ENCODE results near the gene ARSA. TPM values are rescaled to one million over a fixed set of nuclear protein-coding genes. Genes with fewer than 3 reads are reported as not detected.

The ARSA gene
- total and polyA plus RNA-seq, 2 of the 13 experiments (the other 11 are each of a cell fraction or from before 2014, with no cell fraction given): 9.0 to 11.5 TPM

DNA sequence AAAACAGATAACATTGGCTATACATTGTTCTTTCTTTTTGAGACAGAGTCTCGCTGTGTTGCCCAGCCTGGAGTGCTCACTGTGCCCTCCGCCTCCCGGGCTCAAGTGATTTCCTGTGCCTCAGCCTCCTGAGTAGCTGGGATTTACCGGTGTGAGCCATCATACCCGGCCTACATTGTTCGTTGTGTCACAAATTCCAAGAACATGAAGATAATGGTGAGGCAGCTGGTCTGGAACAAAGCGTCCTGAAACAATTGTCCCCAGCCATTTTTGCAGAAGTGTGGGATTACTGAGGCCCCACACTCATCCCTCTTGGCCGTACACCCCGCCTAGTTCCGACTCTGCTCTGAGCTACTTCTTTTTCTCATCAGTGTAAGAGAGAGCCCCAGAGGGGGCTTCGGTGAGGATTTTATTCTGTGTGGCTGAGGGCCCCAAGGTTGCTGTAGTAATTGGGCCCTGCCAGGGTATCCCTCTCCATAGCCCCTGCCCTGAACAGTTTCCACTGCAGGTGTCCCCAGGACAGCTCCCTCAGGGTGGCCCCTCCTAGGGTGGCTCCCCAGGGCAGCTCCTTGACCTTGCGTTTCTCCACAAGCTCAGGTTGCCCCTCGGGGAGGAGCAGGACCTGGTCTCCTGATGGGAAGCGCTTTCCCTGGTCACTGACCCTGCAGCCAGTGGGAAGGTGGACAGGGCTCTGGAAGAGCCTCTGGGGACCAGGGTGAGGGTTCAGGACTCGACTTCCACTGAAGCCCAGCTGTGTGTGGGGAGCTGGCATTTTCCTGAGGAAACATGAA is 13.1 kb upstream of the ARSA start (continued):
- TF ChIP-seq, protein P1, sequence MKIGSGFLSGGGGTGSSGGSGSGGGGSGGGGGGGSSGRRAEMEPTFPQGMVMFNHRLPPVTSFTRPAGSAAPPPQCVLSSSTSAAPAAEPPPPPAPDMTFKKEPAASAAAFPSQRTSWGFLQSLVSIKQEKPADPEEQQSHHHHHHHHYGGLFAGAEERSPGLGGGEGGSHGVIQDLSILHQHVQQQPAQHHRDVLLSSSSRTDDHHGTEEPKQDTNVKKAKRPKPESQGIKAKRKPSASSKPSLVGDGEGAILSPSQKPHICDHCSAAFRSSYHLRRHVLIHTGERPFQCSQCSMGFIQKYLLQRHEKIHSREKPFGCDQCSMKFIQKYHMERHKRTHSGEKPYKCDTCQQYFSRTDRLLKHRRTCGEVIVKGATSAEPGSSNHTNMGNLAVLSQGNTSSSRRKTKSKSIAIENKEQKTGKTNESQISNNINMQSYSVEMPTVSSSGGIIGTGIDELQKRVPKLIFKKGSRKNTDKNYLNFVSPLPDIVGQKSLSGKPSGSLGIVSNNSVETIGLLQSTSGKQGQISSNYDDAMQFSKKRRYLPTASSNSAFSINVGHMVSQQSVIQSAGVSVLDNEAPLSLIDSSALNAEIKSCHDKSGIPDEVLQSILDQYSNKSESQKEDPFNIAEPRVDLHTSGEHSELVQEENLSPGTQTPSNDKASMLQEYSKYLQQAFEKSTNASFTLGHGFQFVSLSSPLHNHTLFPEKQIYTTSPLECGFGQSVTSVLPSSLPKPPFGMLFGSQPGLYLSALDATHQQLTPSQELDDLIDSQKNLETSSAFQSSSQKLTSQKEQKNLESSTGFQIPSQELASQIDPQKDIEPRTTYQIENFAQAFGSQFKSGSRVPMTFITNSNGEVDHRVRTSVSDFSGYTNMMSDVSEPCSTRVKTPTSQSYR (CRISPR knock-in tag; IDR thresholded peaks at IDR 0.05; ENCODE audit: borderline replicate concordance): no peak
- TF ChIP-seq, protein P2, sequence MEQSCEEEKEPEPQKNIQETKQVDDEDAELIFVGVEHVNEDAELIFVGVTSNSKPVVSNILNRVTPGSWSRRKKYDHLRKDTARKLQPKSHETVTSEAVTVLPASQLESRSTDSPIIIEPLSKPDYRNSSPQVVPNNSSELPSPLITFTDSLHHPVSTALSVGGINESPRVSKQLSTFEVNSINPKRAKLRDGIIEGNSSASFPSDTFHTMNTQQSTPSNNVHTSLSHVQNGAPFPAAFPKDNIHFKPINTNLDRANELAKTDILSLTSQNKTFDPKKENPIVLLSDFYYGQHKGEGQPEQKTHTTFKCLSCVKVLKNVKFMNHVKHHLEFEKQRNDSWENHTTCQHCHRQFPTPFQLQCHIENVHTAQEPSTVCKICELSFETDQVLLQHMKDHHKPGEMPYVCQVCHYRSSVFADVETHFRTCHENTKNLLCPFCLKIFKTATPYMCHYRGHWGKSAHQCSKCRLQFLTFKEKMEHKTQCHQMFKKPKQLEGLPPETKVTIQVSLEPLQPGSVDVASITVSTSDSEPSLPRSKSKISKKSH (CRISPR knock-in tag; IDR thresholded peaks at IDR 0.05; ENCODE audit: borderline replicate concordance): peak; percentile 68; the same call in 1 of the 2 replicates
- TF ChIP-seq ZNF296 (CRISPR knock-in tag; conservative IDR thresholded peaks at IDR 0.05): 0 out of 2 replicates have a peak, but pooled peaks have one; percentile 37
- peak; percentile 30; the same call in 1 of the 2 replicates for TF ChIP-seq SRY (CRISPR knock-in tag; IDR thresholded peaks at IDR 0.05)
- TF ChIP-seq NR2C2 (CRISPR knock-in tag; IDR thresholded peaks at IDR 0.05; ENCODE audit: borderline replicate concordance): no peak
- TF ChIP-seq POLR2G (IDR thresholded peaks at IDR 0.05; ENCODE audit: low read depth, low read length): no peak
- no peak for TF ChIP-seq SP5 (CRISPR knock-in tag; IDR thresholded peaks at IDR 0.05; ENCODE audit: borderline replicate concordance, low read depth)
- no peak for TF ChIP-seq ZBTB7B (CRISPR knock-in tag; IDR thresholded peaks at IDR 0.05)
- TF ChIP-seq, protein P3, sequence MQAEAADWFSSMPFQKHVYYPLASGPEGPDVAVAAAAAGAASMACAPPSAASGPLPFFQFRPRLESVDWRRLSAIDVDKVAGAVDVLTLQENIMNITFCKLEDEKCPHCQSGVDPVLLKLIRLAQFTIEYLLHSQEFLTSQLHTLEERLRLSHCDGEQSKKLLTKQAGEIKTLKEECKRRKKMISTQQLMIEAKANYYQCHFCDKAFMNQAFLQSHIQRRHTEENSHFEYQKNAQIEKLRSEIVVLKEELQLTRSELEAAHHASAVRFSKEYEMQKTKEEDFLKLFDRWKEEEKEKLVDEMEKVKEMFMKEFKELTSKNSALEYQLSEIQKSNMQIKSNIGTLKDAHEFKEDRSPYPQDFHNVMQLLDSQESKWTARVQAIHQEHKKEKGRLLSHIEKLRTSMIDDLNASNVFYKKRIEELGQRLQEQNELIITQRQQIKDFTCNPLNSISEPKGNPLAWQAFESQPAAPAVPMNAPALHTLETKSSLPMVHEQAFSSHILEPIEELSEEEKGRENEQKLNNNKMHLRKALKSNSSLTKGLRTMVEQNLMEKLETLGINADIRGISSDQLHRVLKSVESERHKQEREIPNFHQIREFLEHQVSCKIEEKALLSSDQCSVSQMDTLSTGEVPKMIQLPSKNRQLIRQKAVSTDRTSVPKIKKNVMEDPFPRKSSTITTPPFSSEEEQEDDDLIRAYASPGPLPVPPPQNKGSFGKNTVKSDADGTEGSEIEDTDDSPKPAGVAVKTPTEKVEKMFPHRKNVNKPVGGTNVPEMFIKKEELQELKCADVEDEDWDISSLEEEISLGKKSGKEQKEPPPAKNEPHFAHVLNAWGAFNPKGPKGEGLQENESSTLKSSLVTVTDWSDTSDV (CRISPR knock-in tag; IDR thresholded peaks at IDR 0.05): no peak
- TF ChIP-seq, protein P4, sequence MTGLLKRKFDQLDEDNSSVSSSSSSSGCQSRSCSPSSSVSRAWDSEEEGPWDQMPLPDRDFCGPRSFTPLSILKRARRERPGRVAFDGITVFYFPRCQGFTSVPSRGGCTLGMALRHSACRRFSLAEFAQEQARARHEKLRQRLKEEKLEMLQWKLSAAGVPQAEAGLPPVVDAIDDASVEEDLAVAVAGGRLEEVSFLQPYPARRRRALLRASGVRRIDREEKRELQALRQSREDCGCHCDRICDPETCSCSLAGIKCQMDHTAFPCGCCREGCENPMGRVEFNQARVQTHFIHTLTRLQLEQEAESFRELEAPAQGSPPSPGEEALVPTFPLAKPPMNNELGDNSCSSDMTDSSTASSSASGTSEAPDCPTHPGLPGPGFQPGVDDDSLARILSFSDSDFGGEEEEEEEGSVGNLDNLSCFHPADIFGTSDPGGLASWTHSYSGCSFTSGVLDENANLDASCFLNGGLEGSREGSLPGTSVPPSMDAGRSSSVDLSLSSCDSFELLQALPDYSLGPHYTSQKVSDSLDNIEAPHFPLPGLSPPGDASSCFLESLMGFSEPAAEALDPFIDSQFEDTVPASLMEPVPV (CRISPR knock-in tag; IDR thresholded peaks at IDR 0.05): no peak
- TF ChIP-seq, protein P5, sequence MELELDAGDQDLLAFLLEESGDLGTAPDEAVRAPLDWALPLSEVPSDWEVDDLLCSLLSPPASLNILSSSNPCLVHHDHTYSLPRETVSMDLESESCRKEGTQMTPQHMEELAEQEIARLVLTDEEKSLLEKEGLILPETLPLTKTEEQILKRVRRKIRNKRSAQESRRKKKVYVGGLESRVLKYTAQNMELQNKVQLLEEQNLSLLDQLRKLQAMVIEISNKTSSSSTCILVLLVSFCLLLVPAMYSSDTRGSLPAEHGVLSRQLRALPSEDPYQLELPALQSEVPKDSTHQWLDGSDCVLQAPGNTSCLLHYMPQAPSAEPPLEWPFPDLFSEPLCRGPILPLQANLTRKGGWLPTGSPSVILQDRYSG (CRISPR knock-in tag; IDR thresholded peaks at IDR 0.05): no peak
- no peak for TF ChIP-seq BHLHE40 (IDR thresholded peaks at IDR 0.05; ENCODE audit: low read length)

Measured in HepG2 (cell line).